Omental fat pad (tissue), 4 donors: ENCODE data around the gene SHISA9. TPM values are rescaled to one million over a fixed set of nuclear protein-coding genes. Genes with fewer than 3 reads are reported as not detected.

Experiments used
- ATAC-seq: fragments of 150-250 bp; one replicate; pipeline ENCODE4 v1.9.1; 2016; ENCODE audit warnings: mild to moderate bottlenecking, moderate library complexity; ENCODE audit not compliant: low FRiP score
- DNase-seq: peaks from one replicate; pipeline ENCODE4 v3.0.0-alpha.2; 2019; ENCODE audit warnings: low spot score
- total RNA-seq, 4 donors: library from RNA; depleted of rRNA; stranded (reverse); fragments of >200 nt; gene quantifications; one replicate each; pipeline ENCODE4 v1.1.0, GENCODE V29; 2016
- TF ChIP-seq, protein P1 (sequence below), 3 donors: fragments of 450-650 bp; IDR thresholded peaks; one replicate each; pipeline ENCODE4 v1.5.1; 2016 to 2017; ENCODE audit warnings: antibody characterized with exemption in 3 of 3, mild to moderate bottlenecking in 3 of 3, moderate library complexity in 2 of 3

Gene SHISA9
- total RNA-seq, 4 donors from 2014 or later, result 1.1 TPM; not detected in 3

GRCh38 chr16:12868788-12869187 lies 32.6 kb upstream of the SHISA9 start:
- TF ChIP-seq, protein P1, sequence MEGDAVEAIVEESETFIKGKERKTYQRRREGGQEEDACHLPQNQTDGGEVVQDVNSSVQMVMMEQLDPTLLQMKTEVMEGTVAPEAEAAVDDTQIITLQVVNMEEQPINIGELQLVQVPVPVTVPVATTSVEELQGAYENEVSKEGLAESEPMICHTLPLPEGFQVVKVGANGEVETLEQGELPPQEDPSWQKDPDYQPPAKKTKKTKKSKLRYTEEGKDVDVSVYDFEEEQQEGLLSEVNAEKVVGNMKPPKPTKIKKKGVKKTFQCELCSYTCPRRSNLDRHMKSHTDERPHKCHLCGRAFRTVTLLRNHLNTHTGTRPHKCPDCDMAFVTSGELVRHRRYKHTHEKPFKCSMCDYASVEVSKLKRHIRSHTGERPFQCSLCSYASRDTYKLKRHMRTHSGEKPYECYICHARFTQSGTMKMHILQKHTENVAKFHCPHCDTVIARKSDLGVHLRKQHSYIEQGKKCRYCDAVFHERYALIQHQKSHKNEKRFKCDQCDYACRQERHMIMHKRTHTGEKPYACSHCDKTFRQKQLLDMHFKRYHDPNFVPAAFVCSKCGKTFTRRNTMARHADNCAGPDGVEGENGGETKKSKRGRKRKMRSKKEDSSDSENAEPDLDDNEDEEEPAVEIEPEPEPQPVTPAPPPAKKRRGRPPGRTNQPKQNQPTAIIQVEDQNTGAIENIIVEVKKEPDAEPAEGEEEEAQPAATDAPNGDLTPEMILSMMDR (IDR thresholded peaks at IDR 0.05), result no peak
- no peak for ATAC-seq
- no peak for DNase-seq

DNA sequence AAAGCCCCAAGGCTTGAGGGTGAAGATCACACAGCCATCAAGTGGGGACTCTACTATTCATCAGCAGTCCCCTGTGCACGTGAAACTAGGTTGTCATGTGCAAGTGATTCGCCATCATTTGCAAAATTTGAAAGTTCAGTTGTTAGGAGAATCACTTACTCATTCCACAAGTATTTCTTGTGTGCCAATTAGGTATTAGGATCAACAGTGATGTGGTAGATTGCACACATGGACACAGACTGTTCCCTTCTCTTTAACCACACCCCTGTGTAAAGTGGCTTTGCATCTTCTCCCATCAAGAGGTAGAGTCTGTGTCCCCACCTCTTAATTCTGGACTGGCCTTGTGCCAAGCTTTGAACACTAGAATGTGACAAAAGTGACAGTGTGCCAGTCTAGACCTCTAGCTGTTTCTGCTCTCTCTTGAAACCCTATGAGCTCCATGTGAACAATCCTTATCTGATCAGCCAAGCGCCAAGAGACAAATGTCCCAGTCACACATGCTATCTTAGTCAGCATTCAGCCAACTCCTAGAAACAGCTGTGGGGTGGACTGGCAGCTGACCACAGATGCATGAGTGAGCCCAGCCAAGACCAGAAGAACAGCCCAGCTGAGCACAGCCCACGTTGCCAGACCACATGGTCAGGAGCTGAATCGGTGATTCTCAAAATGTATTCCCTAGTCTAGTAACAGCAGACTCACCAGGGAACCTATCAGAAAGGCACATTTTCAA lies 31.5 kb upstream of the SHISA9 start:
- DNase-seq (no peak), ATAC-seq (no peak)
- TF ChIP-seq, protein P1 (IDR thresholded peaks at IDR 0.05), result no peak

- no peak for ATAC-seq
- TF ChIP-seq, protein P1 (IDR thresholded peaks at IDR 0.05), result no peak
- DNase-seq, result no peak
These were observed 29.6 kb upstream of the SHISA9 start for GRCh38 chr16:12871784-12872183.

DNA sequence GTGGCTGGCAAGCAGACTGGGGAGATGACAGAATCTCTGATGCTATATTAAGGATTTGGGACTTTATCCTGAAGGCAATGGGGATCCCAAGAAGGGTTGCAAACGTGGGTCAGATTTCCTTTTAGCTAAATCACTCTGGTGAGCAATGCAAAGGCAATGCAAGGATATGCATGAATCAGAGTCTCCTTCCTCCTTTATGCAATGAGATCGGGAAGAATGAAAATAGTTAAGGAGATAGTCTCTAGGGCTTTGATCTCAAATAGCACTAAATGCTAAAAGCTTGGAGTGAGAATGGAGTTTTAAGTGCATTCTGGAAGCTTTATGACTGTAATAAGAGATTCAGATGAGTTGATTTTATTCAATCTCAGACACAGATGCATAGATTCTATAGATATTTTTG lies 27.2 kb upstream of the SHISA9 start:
- TF ChIP-seq, protein P1 (IDR thresholded peaks at IDR 0.05), result no peak
- no peak for ATAC-seq

DNA sequence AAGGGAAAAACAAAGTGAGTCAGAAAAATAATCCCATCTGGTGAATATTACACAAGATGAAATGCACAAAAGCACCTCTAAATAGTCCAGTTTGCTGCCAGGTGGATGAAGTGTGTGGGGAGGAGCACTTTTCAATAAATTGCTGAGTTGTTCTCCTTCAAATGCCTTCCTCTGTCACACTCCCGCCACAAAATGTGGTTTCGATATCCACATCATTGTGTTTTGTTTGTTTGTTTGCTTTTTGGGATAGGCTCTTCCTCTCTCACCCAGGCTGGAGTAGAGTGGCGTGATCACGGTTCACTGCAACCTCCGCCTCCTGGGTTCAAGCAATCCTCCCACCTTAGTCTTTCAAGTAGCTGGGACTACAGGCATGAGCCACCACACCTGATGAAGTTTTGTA lies 24.6 kb upstream of the SHISA9 start:
- no peak for DNase-seq
- ATAC-seq, result no peak
- TF ChIP-seq, protein P1 (IDR thresholded peaks at IDR 0.05), result no peak

More for the DNA sequence above, 27.2 kb upstream of the SHISA9 start:
- no peak for DNase-seq

DNA sequence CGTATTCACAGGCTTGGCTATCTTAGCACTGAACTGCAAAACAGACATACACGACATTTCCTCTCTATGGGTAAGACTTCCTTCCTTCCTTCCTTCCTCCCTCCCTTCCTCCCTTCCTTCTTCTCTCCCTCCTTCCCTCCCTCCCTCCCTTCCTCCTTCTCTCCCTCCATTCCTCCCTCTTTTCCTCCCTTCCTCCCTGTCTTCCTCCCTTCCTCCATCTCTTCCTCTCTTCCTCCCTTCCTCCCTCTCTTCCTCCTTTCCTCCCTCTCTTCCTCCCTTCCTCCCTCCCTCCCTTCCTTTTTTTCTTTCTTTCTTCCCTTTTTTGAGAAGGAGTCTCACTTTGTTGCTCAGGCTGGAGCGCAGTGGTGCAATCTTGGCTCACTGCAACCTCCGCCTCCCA lies 22.4 kb upstream of the SHISA9 start:
- TF ChIP-seq, protein P1 (IDR thresholded peaks at IDR 0.05), result no peak
- DNase-seq (no peak), ATAC-seq (no peak)

DNA sequence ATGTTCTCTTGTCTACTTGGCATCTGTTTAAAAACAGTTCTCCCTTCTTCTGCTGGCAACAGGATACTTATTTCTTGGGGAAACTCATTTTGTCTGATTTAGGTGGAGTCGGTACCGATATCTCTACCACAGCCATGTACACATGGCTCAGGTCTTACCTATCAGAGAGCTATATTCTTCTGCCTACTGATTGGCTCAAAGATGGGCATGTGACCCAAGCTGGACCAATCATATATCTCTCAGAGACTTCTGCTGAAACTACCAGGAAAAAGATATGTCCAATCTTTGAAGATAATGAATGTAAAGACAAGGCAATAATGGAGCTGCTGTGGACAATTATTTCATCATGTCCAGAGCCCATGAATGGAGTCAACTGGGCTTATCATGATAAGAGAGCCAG lies 21.6 kb upstream of the SHISA9 start:
- DNase-seq (no peak), ATAC-seq (no peak)
- TF ChIP-seq, protein P1 (IDR thresholded peaks at IDR 0.05), result no peak
